ENCODE data around the gene RFK.
"Not testable (repeated sequence)": the region's sequence is repeated elsewhere in the genome, so short reads cannot be mapped to it uniquely, and the experiment has no call there.

GRCh38 chr9:76437017-76437699, 42.9 kb upstream of the RFK start:
- TF ChIP-seq CTCF, POLR2AphosphoS5, POLR2A, EP300 (IDR thresholded peaks at IDR 0.05): not testable (repeated sequence)

Data from sigmoid colon (tissue), 4 donors.